ENCODE data around the gene CHI3L1. TPM values are rescaled to one million over a fixed set of nuclear protein-coding genes. Genes with fewer than 3 reads are reported as not detected.

CHI3L1 gene
- total RNA-seq, 1 experiment from 2014 or later, result not detected

- Histone ChIP-seq H2BK120ac (ENCODE audit: low read depth, low read length, poor library complexity, severe bottlenecking) (no peak overlapping the region), H3K4ac (ENCODE audit: low read depth, low read length) (no peak overlapping the region), H3K4me1 (ENCODE audit: insufficient read depth, low read length) (no peaks in the 10 kb centered on the region), H3K9me3 (ENCODE audit: control insufficient read depth, low read depth, low read length) (no peaks in the 10 kb centered on the region), H3K9ac (ENCODE audit: extremely low read depth, insufficient read length, low read length) (no peak overlapping the region), H3K56ac (ENCODE audit: insufficient read length, low read depth, low read length) (no peak overlapping the region), H2BK5ac (ENCODE audit: insufficient read length, low read length) (no peak overlapping the region), H3K14ac (ENCODE audit: insufficient read depth, low read length) (no peak overlapping the region), H2BK15ac (ENCODE audit: low read depth, low read length) (no peak overlapping the region), H3T11ph (ENCODE audit: low read length) (no peak overlapping the region), H3K23me2 (ENCODE audit: insufficient read length, low read depth, low read length, poor library complexity, severe bottlenecking) (no peaks in the 10 kb centered on the region), H3K4me2 (ENCODE audit: insufficient read depth, insufficient read length, low read length) (no peak overlapping the region), H3K23ac (ENCODE audit: insufficient read length, low read depth, low read length) (no peak overlapping the region), H4K8ac (replicated peaks; ENCODE audit: insufficient read length, low read depth, low read length) (no peak overlapping the region), H3K79me1 (ENCODE audit: insufficient read depth, low read depth, low read length, poor library complexity, severe bottlenecking) (no peaks in the 10 kb centered on the region), H3K27ac (ENCODE audit: insufficient read length, low read depth, low read length) (no peak overlapping the region), H4K20me1 (ENCODE audit: control insufficient read depth, insufficient read depth, insufficient read length) (no peaks in the 10 kb centered on the region), H2BK12ac (ENCODE audit: insufficient read length, low read depth, low read length) (no peak overlapping the region), H4K5ac (ENCODE audit: insufficient read length, low read depth, low read length) (no peak overlapping the region), H3K18ac (ENCODE audit: insufficient read length, low read depth, low read length) (no peak overlapping the region), H4K91ac (ENCODE audit: insufficient read length, low read depth, low read length) (no peak overlapping the region), H2AK5ac (ENCODE audit: insufficient read length, low read length) (no peak overlapping the region), H3K79me2 (ENCODE audit: insufficient read depth, low read length) (no peaks in the 10 kb centered on the region), H2AFZ (ENCODE audit: low read length) (no peak overlapping the region), H2BK20ac (ENCODE audit: low read depth, low read length, poor library complexity, severe bottlenecking) (no peak overlapping the region), H3K27me3 (ENCODE audit: insufficient read depth, low read length) (no peaks in the 10 kb centered on the region)
- no peak overlapping the region for H3K27ac Mint-ChIP-seq
- peaks cover 6% of the 10 kb centered on the region for H3K27me3 Mint-ChIP-seq (ENCODE audit: low read depth)
- no peak overlapping the region for H3K4me3 Mint-ChIP-seq
- no peaks in the 10 kb centered on the region; a peak in 1 of 7 replicates for H3K36me3 Mint-ChIP-seq (ENCODE audit: insufficient read depth in 1 of 3, low read depth in 3 of 3)
- TF ChIP-seq CTCF (conservative IDR thresholded peaks at IDR 0.05), result no peak
- H3K9me3 Mint-ChIP-seq, result no peaks in the 10 kb centered on the region
- DNase-seq, result no peak
- no CpG with 5 or more reads among the region's 3 CpGs for WGBS (ENCODE audit: extremely low coverage, insufficient read length, low lambda C conversion rate)
- peaks cover 10 to 17% of the 10 kb centered on the region in 2 experiments for H3K4me1 Mint-ChIP-seq
Measured at GRCh38 chr1:203211812-203212211, 25.3 kb upstream of the CHI3L1 start.
